Measurements from ENCODE around the gene DEFB125.

DEFB125 gene

DNA sequence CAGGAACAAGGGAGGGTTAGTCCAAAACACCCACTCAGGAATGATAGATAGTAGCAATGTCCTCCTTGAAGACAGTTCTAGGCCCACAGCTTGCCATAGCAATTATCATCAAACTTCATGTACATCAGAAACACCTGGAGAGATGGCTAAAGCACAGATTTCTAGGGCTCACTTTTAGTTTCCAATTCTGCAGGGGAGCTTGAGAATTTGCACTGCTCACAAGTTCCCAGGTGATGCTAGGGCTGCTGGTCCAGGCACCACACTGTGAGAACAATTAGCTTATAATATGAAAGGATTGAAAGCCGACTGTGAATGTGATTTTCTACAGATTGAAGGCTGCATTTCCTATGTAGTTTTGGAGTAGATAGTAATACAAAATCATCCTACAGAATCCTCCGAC lies 58.4 kb downstream of the DEFB125 start:
- no peak for DNase-seq (ENCODE audit: low read depth)
- TF ChIP-seq, protein P1, sequence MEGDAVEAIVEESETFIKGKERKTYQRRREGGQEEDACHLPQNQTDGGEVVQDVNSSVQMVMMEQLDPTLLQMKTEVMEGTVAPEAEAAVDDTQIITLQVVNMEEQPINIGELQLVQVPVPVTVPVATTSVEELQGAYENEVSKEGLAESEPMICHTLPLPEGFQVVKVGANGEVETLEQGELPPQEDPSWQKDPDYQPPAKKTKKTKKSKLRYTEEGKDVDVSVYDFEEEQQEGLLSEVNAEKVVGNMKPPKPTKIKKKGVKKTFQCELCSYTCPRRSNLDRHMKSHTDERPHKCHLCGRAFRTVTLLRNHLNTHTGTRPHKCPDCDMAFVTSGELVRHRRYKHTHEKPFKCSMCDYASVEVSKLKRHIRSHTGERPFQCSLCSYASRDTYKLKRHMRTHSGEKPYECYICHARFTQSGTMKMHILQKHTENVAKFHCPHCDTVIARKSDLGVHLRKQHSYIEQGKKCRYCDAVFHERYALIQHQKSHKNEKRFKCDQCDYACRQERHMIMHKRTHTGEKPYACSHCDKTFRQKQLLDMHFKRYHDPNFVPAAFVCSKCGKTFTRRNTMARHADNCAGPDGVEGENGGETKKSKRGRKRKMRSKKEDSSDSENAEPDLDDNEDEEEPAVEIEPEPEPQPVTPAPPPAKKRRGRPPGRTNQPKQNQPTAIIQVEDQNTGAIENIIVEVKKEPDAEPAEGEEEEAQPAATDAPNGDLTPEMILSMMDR (IDR thresholded peaks at IDR 0.05; ENCODE audit: control insufficient read depth, insufficient read depth, low read depth, low read length, missing control alignments) = no peak

More for the DNA sequence above, 58.4 kb downstream of the DEFB125 start:
- no peak overlapping the region for H3K4me3 ChIP-seq (ENCODE audit: control insufficient read depth, low read depth, low read length)
